DOHH2 (cell line): ENCODE data around the gene ADIPOQ.
"Not testable (repeated sequence)": the region's sequence is repeated elsewhere in the genome, so short reads cannot be mapped to it uniquely, and the experiment has no call there.

Experiments
- H3F3A ChIP-seq: fragments of 200-600 bp; sonication (generic), shearing (Covaris generic); 2 replicates; pipeline ENCODE4 v1.6.0; 2016; ENCODE audit warnings: antibody characterized with exemption, mild to moderate bottlenecking; ENCODE audit not compliant: control insufficient read depth, insufficient read depth
- H3K27ac ChIP-seq: fragments of 200-600 bp; sonication (generic); 2 replicates; pipeline ENCODE4 v1.5.1; 2014; ENCODE audit warnings: low read depth, mild to moderate bottlenecking, low read length, moderate library complexity
- H3K27me3 ChIP-seq: fragments of 200-600 bp; sonication (generic); 2 replicates; pipeline ENCODE4 v1.6.1; 2014; ENCODE audit warnings: mild to moderate bottlenecking, low read length, mixed read lengths; ENCODE audit not compliant: control insufficient read depth
- H3K36me3 ChIP-seq: fragments of 200-600 bp; sonication (generic); 2 replicates; pipeline ENCODE4 v1.6.1; 2014; ENCODE audit warnings: mild to moderate bottlenecking, low read length, moderate library complexity, mixed read lengths; ENCODE audit not compliant: control insufficient read depth
- H3K4me1 ChIP-seq: fragments of 200-600 bp; sonication (generic); 2 replicates; pipeline ENCODE4 v1.6.1; 2014; ENCODE audit warnings: mild to moderate bottlenecking, low read length, mixed read lengths; ENCODE audit not compliant: control insufficient read depth
- H3K4me2 ChIP-seq: fragments of 200-600 bp; sonication (generic); 2 replicates; pipeline ENCODE4 v1.6.0; 2014; ENCODE audit warnings: mild to moderate bottlenecking, low read length, moderate library complexity
- H3K4me3 ChIP-seq: fragments of 200-600 bp; sonication (generic); 2 replicates; pipeline ENCODE4 v1.5.1; 2014; ENCODE audit warnings: mild to moderate bottlenecking, low read length, mixed read lengths
- H3K79me2 ChIP-seq: fragments of 200-600 bp; sonication (generic); 2 replicates; pipeline ENCODE4 v1.6.1; 2014; ENCODE audit warnings: mild to moderate bottlenecking, low read length, mixed read lengths; ENCODE audit not compliant: control insufficient read depth
- H3K9me2 ChIP-seq: fragments of 200-600 bp; sonication (generic); replicated peaks from 2 replicates; pipeline ENCODE4 v1.6.1; 2014; ENCODE audit warnings: mild to moderate bottlenecking, low read length, mixed read lengths; ENCODE audit not compliant: control insufficient read depth
- H3K9me3 ChIP-seq: fragments of 200-600 bp; sonication (generic); 2 replicates; pipeline ENCODE4 v1.6.1; 2014; ENCODE audit warnings: antibody characterized with exemption, low read length, mixed read lengths; ENCODE audit not compliant: control insufficient read depth, insufficient read depth
- H4K20me1 ChIP-seq: fragments of 200-600 bp; sonication (generic); 2 replicates; pipeline ENCODE4 v1.6.0; 2014; ENCODE audit warnings: low read depth, mild to moderate bottlenecking, antibody characterized with exemption, low read length, moderate library complexity; ENCODE audit not compliant: control insufficient read depth, insufficient read depth
- CTCF ChIP-seq: fragments of 200-600 bp; sonication (generic); IDR thresholded peaks from one replicate; pipeline ENCODE4 v1.5.1; 2014; ENCODE audit warnings: antibody characterized with exemption, mild to moderate bottlenecking, low read depth, low read length; ENCODE audit not compliant: poor library complexity, severe bottlenecking
- EZH2phosphoT487 ChIP-seq: fragments of 200-600 bp; sonication (generic); IDR thresholded peaks from 2 replicates; pipeline ENCODE4 v1.6.1; 2017; ENCODE audit warnings: borderline replicate concordance, mild to moderate bottlenecking, antibody characterized with exemption, low read length, moderate library complexity, mixed read lengths

Gene ADIPOQ

GRCh38 chr3:186882150-186882524 lies 39.6 kb downstream of the ADIPOQ start:
- H3K79me2 ChIP-seq, result no peaks in the 10 kb centered on the region
- no peaks in the 10 kb centered on the region for H3K9me2 ChIP-seq
- H3K36me3 ChIP-seq, result no peaks in the 10 kb centered on the region
- H3K27me3 ChIP-seq, result no peaks in the 10 kb centered on the region
- TF ChIP-seq EZH2phosphoT487 (no peak), CTCF (no peak)
- H3K9me3 ChIP-seq, result no peaks in the 10 kb centered on the region
- H4K20me1 ChIP-seq, result no peaks in the 10 kb centered on the region
- H3K4me1 ChIP-seq, result no peaks in the 10 kb centered on the region
- H3K27ac ChIP-seq, result no peak overlapping the region
- H3F3A ChIP-seq, result no peaks in the 10 kb centered on the region
- H3K4me3 ChIP-seq, result no peak overlapping the region
- no peak overlapping the region for H3K4me2 ChIP-seq

- Histone ChIP-seq H3K9me3 (no peaks in the 10 kb centered on the region), H3K36me3 (no peaks in the 10 kb centered on the region), H3K27me3 (peaks cover 4% of the 10 kb centered on the region), H3K27ac (no peak overlapping the region), H3K9me2 (no peaks in the 10 kb centered on the region), H4K20me1 (no peaks in the 10 kb centered on the region), H3K4me3 (no peak overlapping the region), H3K79me2 (no peaks in the 10 kb centered on the region), H3K4me2 (no peak overlapping the region), H3F3A (no peaks in the 10 kb centered on the region), H3K4me1 (no peaks in the 10 kb centered on the region)
- no peak for TF ChIP-seq CTCF
- no peak for TF ChIP-seq EZH2phosphoT487
These were observed 40.6 kb downstream of the ADIPOQ start for GRCh38 chr3:186882881-186883685.

- no peak for TF ChIP-seq CTCF
- no peak for TF ChIP-seq EZH2phosphoT487
- Histone ChIP-seq H3F3A (no peaks in the 10 kb centered on the region), H4K20me1 (no peaks in the 10 kb centered on the region), H3K4me1 (no peaks in the 10 kb centered on the region), H3K9me2 (no peaks in the 10 kb centered on the region), H3K9me3 (no peaks in the 10 kb centered on the region), H3K36me3 (no peaks in the 10 kb centered on the region), H3K4me2 (no peak overlapping the region), H3K27ac (no peak overlapping the region), H3K27me3 (peaks cover 7% of the 10 kb centered on the region), H3K79me2 (no peaks in the 10 kb centered on the region), H3K4me3 (no peak overlapping the region)
These were observed 41.2 kb downstream of the ADIPOQ start for GRCh38 chr3:186883686-186884058.

GRCh38 chr3:186884868-186885267 lies 42.4 kb downstream of the ADIPOQ start:
- not testable (repeated sequence) for H3F3A ChIP-seq, H3K4me3 ChIP-seq, H3K4me1 ChIP-seq, H3K36me3 ChIP-seq, H3K9me3 ChIP-seq, H3K79me2 ChIP-seq, H4K20me1 ChIP-seq, H3K9me2 ChIP-seq, H3K27ac ChIP-seq, H3K4me2 ChIP-seq
- peaks cover 14% of the 10 kb centered on the region for H3K27me3 ChIP-seq
